ENCODE data around the gene TMEM217.

- TF ChIP-seq POLR2A (IDR thresholded peaks at IDR 0.05; ENCODE audit: low read depth, low read length) (no peak), CTCF (conservative IDR thresholded peaks at IDR 0.05; ENCODE audit: low read depth, low read length) (no peak), RAD21 (IDR thresholded peaks at IDR 0.05; ENCODE audit: low read length) (no peak), CHD1 (IDR thresholded peaks at IDR 0.05; ENCODE audit: low read depth, low read length) (no peak), USF2 (IDR thresholded peaks at IDR 0.05; ENCODE audit: low read depth, low read length) (no peak), FOS (IDR thresholded peaks at IDR 0.05; ENCODE audit: low read depth, low read length) (no peak), RFX5 (IDR thresholded peaks at IDR 0.05; ENCODE audit: low read depth, low read length) (no peak), MXI1 (IDR thresholded peaks at IDR 0.05; ENCODE audit: borderline replicate concordance, low read depth, low read length) (no peak), BHLHE40 (IDR thresholded peaks at IDR 0.05; ENCODE audit: low read depth, low read length) (no peak), SMC3 (IDR thresholded peaks at IDR 0.05; ENCODE audit: low read depth, low read length) (no peak)
These were observed 53.8 kb downstream of the TMEM217 start for GRCh38 chr6:37204014-37204751.

Measured in IMR-90 (cell line).